CD4-positive, alpha-beta T cell treated with Interleukin-17A for 4 hours (primary cell): Measurements from ENCODE around the gene INHBC.
A peak's percentile ranks its signal among the peaks of the same experiment; 100 is the strongest.

ENCODE experiments used
- DNase-seq: peaks from one replicate; pipeline ENCODE4 v3.0.0-alpha.2; 2020; ENCODE audit warnings: mixed read lengths

The INHBC gene

DNA sequence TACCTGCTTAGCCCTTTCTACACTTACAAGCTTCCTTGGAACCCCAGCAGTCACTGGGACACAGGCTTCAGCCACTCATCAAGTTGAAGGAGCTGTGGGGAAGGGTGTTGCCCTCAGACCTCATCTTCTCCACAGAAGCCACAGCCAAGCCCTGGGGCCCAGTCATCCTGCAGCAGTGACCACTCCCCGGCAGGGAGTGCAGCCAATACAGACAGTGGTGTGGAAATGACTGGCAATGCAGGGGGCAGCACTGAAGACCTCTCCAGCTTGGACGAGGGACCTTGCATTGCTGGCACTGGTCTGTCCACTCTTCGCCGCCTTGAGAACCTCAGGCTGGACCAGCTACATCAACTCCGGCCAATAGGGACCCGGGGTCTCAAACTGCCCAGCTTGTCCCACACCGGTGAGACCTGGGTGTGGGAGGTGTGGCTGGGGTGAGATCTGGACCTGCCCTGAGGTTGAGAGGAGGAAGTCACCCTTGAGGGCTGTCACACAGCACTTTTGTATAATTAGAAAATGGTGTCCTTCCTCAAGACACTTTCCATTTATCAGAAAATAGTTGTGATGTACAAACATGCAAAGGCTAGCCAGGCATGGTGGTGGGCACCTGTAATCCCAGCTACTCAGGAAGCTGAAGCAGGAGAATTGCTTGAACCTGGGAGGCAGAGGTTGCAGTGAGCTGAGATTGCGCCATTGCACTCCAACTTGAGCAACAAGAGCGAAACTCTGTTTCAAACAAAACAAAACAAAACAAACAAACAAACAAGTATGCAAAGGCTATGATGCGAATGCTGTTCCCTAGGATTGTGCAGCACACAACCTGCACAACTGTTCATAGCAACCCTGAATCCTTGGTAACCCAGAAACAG, 34.9 kb downstream of the INHBC start:
- no peak for DNase-seq

DNA sequence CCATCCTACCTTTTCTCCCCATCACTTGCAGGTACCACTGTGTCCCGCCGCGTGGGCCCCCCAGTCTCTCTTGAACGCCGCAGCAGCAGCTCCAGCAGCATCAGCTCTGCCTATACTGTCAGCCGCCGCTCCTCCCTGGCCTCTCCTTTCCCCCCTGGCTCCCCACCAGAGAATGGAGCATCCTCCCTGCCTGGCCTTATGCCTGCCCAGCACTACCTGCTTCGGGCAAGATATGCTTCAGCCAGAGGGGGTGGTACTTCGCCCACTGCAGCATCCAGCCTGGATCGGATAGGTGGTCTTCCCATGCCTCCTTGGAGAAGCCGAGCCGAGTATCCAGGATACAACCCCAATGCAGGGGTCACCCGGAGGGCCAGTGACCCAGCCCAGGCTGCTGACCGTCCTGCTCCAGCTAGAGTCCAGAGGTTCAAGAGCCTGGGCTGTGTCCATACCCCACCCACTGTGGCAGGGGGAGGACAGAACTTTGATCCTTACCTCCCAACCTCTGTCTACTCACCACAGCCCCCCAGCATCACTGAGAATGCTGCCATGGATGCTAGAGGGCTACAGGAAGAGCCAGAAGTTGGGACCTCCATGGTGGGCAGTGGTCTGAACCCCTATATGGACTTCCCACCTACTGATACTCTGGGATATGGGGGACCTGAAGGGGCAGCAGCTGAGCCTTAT, 35.8 kb downstream of the INHBC start:
- no peak for DNase-seq

GRCh38 chr12:57470970-57471656, 36.5 kb downstream of the INHBC start:
- DNase-seq: no peak

GRCh38 chr12:57471661-57472060, 37.1 kb downstream of the INHBC start:
- no peak for DNase-seq

- DNase-seq: no peak
Measured at GRCh38 chr12:57472391-57472790, 37.8 kb downstream of the INHBC start.

DNA sequence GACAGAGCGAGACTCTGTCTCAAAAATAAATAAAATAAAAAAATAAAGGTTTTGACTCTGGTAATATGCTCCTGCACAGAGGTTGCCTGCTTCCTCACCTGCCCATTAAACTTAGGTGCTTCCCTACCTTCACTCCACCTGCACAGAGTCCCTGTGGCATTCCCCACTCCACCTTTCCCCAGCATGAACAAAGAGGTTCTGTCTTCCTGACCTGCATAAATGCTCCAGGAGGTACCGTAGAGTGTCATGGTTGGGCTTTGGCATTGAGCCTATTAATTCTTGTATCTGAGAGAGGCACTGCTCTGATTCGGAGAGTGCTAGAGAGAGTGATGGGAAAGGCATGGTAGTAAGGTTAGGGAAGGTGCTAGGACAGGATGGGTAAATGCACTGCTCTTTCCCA, 38.8 kb downstream of the INHBC start:
- no peak for DNase-seq

- DNase-seq: no peak
Measured at GRCh38 chr12:57473886-57474285, 39.3 kb downstream of the INHBC start.

- DNase-seq: no peak
Measured at GRCh38 chr12:57474430-57474829, 39.8 kb downstream of the INHBC start.

DNA sequence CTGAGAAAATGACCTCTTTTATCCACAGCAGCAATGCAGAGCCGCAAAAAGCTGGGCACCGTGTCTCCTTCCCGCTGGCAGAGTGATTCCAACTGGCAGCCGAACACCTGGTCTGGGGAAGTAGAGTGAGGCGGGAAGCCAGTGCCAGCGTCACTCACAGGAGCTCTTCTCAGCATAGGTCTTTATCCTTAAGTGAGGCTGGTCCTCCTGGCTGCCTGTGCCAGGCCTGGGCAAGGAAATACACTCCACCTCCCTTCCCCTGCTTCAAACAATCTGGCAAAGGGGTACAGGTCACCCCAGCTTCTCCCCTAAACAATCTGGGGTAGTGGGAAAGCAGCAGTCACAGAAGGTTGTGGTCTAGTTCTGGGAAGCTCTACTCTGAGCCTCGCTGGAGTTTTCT, 40.3 kb downstream of the INHBC start:
- no peak for DNase-seq

DNA sequence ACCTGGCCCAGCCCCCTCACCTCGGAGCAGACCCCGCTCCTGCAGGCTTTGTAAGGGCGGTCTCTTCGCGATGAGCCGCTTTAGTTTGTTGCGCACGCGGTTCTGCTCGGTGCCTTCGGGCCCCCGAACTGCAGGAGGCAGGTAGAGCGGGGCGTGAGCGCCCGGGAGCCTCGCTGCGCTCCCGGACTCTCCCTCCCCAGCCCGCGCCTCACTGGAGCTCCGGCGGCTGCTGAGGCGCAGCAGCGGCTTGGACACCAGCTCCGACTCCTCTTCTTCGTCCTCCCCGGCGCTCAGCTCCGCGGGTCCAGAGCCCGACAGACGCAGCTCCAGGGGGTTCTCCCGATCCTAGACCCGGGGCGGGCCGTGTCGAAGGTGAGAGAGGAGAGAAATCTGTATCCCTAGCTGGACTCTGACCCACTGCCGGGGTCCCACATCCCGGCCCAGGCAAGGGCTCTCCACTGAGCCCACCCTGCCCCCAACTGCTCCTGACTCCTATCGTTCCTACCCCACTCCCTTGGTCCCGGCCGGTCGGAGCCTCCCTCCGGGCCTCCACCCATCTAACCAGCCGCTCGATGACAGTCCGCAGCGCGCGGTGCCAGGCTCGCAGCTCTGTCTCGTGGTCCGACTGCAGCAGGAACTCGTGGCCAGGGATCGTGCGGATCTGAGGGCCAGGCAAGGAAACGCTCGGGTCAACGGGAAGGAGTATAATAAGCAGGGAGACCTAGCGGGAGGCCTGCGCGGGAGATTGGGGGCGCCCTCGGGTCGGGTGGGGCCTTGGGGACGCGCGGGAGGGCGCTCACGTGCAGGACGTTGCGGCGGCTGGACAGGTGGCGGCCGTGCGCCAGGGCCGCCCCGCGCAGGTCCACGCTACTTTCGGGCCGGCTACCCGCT, 40.9 kb downstream of the INHBC start:
- DNase-seq: no peak

- DNase-seq: peak; percentile 79
Measured at GRCh38 chr12:57476162-57476992, 41.8 kb downstream of the INHBC start.

DNA sequence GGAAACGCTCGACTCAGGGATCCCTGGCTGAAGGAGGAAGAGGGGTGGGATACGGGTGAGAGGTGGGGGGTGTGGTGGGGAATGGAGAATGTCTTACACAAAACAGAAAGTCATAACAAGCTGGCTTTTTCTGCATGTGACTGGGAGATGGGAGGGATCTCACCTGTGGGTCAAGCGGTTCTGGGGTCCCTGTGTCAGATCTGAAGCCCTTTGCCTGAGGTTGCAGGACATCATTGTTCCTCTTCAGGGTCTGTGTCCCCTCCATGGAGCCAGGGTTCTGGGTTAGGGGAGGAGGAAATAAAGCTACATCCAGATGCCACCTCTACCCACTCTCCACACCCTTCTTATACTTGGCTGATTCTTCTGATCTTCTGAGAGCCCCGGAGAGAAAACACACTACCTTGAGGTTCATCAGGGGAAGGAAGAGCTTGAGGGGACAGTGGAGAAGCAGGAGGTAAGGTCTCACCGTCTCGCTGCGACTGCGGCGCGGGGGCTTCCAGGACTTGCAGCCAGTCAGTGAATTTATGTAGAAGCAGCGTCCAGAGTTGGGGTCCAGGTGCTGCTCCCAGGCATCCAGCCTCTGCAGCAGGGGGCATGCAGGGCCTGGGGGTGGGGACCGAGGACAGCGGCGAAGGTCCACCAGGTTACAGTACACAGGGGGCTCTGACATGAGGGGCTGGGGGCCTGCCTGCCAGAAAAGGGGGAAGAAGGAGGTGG, 42.6 kb downstream of the INHBC start:
- peak; percentile 41 for DNase-seq

DNA sequence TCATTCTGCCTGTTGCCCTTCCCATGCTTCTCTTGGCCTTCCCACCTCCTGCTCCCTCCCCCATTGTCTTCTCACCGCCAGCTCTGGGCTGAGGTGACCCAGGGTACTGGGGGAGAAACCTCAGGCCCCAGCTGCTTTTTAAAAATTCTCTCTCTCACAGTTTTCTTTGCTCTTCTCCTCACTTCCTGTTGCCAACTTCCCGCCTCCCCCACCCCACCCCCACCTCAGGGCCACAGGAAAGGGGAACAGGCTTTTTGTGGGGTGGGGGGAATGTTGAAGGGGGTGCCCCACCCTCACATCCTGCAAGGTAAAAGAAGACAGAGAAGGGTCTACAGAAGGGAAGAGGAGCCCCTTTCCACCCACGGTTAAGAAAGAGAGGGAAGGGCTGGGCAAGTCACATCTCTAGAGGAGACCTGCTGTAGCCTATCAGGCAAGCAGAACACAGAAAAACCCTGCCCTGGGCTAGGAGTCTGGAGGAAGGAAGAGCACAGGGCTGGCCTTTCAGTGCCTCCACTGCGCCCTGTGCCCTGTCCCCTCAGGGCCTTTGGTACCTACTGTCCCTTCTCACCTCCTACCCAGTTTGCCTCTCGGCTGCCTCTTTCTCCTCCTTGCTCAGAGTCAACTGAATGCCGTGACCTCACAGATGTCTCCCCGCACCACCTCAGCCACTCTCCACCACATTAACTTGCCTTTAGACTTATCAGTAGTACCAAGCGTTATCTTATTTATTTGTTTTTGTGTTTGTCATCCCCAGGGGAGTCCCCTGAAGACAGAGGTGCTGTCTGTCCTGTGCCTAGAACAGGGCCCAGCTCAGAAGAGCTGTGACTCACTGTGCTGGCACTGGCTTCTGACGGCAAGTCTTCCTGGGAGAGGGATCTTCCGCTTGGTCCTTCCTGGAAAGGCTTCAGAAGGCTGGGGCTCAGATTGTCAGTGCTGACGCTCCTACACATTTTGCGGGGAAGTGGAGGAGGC, 43.4 kb downstream of the INHBC start:
- peak; percentile 70 for DNase-seq

DNA sequence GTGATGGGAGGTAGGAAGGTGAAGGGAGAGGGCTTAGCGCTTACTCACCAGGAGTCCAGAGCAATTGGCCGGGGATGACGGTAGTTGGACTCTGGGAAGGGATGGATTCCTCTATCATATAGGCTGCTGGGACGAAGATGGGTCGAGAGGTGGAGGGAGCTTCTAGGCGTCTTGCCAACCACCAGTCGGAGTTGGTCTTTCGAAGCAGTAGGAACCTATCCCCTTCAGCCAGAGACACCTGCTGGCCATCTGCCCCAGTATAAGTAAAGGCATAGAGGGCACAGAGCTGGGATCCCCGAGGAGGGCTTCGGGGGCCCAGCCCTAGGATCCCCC, 44.4 kb downstream of the INHBC start:
- DNase-seq: no peak

DNA sequence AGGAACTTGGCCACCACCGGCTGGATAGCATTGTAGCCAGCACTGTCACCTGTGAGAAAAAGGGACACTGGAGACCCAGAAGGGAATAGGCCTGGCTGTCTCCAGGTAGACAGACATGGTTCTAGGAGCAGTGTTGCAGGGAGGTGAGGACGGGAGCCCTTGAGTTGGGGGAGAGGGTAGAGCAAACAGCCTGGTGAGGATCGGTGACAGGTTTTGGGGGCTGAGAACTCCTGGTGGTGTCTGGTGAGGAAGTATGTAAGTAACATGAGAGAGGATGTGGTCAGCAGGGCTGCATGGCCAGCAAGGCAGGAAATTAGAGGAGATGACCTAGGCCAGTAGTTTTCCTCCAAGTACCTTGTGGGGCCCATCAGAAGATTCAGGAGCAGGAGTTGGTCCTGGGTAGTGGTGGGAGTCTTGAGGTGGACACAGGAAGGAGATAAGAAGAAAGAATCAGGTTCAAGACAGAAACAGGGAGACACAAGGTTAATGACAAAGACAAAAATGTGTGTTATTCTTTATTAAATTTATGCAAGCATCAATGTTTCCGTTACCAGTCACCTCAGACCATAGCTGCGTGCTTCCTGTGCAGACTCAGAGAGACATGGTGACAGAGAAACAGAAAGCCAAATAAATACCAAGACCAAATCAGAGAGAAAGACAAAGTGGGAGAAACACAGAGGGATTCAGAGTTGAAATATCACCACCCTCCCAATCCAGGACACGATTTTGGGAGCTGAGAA, 45.0 kb downstream of the INHBC start, which contains the start of gene ARHGAP9:
Gene ARHGAP9, minus strand, starts transcription at position 491 of the 740 bp plus-strand sequence. Its CDS starts 460 bp downstream, at position 31.
- DNase-seq: peak; percentile 66

DNA sequence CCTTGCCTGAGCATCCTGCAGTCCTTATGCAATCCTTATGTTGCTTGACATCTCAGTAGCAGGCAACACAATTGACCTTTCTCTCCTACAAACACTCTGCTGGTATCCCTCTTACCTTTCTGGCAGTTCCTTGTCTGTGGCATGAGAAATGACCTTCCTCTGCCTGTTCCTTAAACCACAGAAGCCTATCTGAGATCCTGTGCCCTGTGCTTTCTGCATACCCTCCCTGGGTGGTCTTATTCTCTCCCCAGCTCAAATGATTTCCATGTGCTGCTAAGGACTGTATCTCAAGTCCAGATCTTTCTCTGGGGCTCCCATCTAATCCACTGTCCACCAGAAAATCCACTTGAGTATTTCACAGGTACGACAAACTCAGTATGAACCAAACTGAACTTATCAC, 47.1 kb downstream of the INHBC start:
- DNase-seq: no peak

GRCh38 chr12:57483466-57483865, 48.9 kb downstream of the INHBC start:
- no peak for DNase-seq

DNA sequence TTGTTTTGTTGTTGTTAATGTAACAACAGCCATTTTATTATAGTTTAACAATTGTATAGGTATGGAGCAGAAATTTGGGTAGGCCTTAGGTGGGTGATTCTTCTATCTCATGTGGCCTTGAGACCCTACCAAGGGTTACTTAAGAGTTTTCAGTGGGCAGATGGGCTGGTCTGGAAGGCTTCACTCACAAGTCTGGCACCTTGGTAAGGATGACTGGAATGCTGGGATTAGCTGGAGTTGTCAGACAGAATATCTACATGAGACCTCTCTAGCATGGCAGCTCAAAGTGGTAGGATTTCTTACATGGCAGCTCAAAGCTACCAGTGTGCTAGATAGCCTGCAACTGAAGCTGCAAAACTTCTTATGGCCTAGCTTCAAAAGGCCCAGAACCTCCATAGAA, 51.1 kb downstream of the INHBC start:
- DNase-seq: no peak

DNA sequence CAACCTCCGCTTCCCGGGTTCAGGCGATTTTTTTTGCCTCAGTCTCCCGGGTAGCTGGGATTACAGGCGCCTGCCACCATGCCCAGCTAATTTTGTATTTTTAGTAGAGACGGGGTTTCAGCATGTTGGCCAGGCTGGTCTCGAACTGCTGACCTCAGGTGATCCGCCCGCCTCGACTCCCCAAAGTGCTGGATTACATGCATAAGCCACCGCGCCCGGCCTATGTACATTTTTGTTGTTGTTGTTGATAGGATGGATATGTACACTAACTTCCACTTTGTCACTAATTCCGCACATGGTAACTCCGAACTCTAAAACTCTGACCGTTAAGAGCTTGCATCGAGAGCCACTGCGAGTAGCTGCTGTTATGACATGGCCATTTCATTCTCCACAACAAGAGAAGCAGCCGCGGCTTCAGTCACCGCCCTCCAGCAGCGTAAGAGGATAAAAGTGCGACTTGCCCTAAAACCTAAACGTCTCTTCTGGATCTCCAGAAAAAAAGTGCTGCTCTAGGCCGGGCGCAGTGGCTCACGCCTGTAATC, 52.5 kb downstream of the INHBC start:
- no peak for DNase-seq
